NB4 (cell line): Measurements from ENCODE around the gene WDR26.
"Not testable (repeated sequence)": the region's sequence is repeated elsewhere in the genome, so short reads cannot be mapped to it uniquely, and the experiment has no call there.

Source experiments
- DNase-seq: peaks from one replicate; pipeline ENCODE4 v3.0.0; 2010; ENCODE audit warnings: low read depth
- H3K4me3 ChIP-seq: one replicate; pipeline ENCODE4 v1.5.1; 2011; ENCODE audit warnings: mild to moderate bottlenecking, low read depth, low read length, moderate library complexity
- MYC ChIP-seq: IDR thresholded peaks from 2 replicates; pipeline ENCODE4 v1.6.1; 2011; ENCODE audit warnings: low read depth, low read length
- POLR2A ChIP-seq: IDR thresholded peaks from 2 replicates; pipeline ENCODE4 v1.6.1; 2011; ENCODE audit warnings: mild to moderate bottlenecking; ENCODE audit not compliant: insufficient read length; ENCODE audit errors: extremely low read depth
- TF ChIP-seq, protein P1 (sequence below): IDR thresholded peaks from one replicate; pipeline ENCODE4 v1.5.1; 2012; ENCODE audit warnings: low read depth, low read length
- TF ChIP-seq, protein P2 (sequence below): IDR thresholded peaks from 2 replicates; pipeline ENCODE4 v1.6.1; 2011; ENCODE audit warnings: low read depth, low read length

The WDR26 gene

DNA sequence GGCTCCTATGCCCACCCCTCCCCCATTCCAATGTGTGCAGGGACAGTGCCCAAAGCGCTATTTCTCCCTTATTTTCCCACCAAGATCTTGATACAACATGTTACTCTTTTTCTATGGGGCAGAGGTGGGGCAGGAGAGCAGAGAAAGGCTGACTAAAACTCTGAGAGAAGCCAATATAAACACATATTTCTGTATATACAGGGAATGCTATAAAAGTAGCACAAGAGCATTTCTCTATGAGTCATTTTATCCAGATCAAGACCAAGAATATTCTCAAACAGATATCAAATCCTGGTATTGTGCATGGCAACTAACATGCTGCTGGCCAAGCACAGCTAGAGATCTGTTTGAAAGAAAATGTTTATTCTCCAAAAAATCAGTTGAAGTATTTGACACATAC, 7.3 kb downstream of the WDR26 start:
- no peak for DNase-seq
- H3K4me3 ChIP-seq: no peak overlapping the region
- TF ChIP-seq POLR2A (no peak), MYC (no peak)
- TF ChIP-seq, protein P1, sequence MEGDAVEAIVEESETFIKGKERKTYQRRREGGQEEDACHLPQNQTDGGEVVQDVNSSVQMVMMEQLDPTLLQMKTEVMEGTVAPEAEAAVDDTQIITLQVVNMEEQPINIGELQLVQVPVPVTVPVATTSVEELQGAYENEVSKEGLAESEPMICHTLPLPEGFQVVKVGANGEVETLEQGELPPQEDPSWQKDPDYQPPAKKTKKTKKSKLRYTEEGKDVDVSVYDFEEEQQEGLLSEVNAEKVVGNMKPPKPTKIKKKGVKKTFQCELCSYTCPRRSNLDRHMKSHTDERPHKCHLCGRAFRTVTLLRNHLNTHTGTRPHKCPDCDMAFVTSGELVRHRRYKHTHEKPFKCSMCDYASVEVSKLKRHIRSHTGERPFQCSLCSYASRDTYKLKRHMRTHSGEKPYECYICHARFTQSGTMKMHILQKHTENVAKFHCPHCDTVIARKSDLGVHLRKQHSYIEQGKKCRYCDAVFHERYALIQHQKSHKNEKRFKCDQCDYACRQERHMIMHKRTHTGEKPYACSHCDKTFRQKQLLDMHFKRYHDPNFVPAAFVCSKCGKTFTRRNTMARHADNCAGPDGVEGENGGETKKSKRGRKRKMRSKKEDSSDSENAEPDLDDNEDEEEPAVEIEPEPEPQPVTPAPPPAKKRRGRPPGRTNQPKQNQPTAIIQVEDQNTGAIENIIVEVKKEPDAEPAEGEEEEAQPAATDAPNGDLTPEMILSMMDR: no peak
- TF ChIP-seq, protein P2, sequence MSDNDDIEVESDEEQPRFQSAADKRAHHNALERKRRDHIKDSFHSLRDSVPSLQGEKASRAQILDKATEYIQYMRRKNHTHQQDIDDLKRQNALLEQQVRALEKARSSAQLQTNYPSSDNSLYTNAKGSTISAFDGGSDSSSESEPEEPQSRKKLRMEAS: no peak

DNA sequence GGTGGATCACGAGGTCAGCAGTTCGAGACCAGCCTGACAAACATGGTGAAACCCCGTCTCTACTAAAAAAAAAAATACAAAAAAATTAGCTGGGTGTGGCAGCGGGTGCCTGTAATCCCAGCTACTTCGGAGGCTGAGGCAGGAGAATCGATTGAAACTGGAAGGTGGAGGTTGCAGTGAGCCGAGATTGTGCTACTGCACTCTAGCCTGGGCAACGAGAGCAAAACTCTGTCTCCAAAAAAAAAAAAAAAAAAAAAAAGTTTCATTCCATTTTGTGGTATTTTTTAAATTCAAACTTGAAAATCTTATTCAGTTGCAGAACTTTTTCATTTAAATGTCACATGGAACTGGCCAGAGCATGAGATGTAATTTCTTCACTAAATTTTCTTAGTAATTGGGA, 7.7 kb downstream of the WDR26 start:
- DNase-seq, H3K4me3 ChIP-seq: not testable (repeated sequence)

DNA sequence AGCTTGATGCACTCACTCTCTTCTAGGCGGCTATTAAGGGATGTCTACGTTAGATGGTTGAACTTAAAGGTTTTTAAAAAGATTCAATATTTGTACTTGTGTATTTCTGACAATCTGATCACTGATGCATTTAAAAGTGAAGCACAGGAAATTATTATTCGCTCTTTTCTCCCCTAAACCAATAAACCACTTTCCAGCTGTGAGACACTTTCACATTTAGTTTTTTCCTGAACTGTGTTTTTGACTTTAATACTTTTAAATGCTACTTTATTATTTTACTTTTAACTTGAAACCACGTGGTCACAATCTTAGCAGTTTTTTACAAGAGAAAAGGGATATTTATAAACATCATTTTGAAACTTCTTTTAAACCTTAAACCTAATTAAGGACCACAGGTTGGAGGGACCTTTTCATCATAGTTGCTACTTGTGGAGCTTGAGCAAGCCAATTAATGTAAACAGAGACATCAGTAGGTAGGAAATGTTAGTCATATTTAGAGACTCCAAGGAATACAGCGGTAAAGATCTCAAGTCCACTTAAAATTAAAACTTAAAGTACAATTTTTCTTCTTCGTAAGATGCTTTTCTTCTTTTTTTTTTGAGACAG, 9.2 kb downstream of the WDR26 start:
- no peak for DNase-seq
- TF ChIP-seq POLR2A (no peak), MYC (no peak)
- TF ChIP-seq, protein P2: no peak
- TF ChIP-seq, protein P1: no peak
- no peak overlapping the region for H3K4me3 ChIP-seq

DNA sequence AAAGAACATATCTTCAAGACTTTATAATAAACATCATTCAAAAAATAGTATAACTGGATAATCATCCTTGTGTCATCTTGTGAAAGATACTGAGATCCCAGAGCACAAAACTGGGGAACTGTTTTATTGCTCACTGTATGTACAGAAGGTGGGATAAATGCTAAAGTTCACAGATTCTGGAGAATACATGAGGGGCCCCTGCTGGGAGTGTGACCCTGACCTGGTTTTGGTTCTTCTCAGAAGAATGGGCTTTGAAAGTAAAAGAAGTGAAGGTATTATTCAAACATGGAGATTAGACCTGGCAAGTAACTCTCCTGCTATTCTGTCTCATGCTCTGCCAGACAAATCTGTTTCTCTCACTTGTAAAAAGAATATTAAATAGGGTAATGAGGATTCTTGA, 14.5 kb downstream of the WDR26 start:
- no peak overlapping the region for H3K4me3 ChIP-seq
- TF ChIP-seq, protein P2: no peak
- no peak for TF ChIP-seq POLR2A
- TF ChIP-seq, protein P1: no peak
- no peak for DNase-seq

DNA sequence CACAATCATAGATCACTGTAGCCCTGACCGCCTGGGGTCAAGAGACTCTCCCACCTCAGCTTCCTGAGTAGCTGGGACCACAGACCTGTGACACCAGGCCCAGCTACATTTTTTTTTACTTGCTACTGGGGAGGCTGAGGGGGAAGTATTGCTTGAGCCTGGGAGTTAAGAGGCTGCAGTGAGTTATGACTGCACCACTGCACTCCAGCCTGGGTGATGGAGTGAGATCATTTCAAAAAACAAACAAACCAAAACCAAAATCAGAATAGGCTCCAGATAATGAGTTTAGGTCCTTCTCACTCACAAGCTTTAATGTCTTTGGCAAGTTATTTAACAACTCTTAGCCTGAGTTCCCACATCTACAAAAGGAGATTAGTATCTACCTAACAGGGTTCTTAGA, 22.8 kb downstream of the WDR26 start:
- DNase-seq: no peak
- no peak overlapping the region for H3K4me3 ChIP-seq
- TF ChIP-seq POLR2A: no peak
- TF ChIP-seq, protein P2: no peak
- TF ChIP-seq MYC: no peak
- TF ChIP-seq, protein P1: no peak

DNA sequence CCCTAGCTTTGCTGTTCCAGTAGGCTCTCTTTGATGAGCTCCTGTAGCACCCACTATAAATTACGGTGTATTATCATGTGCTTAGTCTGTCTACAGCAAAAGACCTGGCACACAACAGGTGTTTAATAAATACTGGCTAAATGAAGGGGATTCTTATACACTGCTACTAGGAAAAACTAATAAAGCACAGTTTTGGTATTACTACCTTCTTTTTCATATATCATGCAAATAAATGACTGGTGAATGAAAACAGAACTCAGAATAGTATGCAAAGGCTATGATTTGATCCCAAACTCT, 26.4 kb downstream of the WDR26 start:
- DNase-seq: no peak

More for the DNA sequence above, 26.4 kb downstream of the WDR26 start:
- H3K4me3 ChIP-seq: no peak overlapping the region
- TF ChIP-seq, protein P2: no peak
- TF ChIP-seq MYC: no peak
- TF ChIP-seq POLR2A: no peak
- TF ChIP-seq, protein P1: no peak
